Upper lobe of left lung (tissue), 4 donors: ENCODE measurements around the gene PDGFC.

Source experiments
- POLR2AphosphoS5 ChIP-seq, 2 donors: sonication (generic); formaldehyde crosslinking; IDR thresholded peaks; one replicate each; pipeline ENCODE4 v1.5.1; 2017; ENCODE audit warnings: antibody characterized with exemption in 2 of 2
- TF ChIP-seq, protein P1 (sequence below), 6 experiments: fragments of 450-650 bp in 4 of 6; fragments of 200-600 bp in 2 of 6; sonication (generic) in 2 of 6; IDR thresholded peaks; one replicate each; pipeline ENCODE4 v1.5.1; 2016 to 2019; ENCODE audit warnings: antibody characterized with exemption in 6 of 6

DNA sequence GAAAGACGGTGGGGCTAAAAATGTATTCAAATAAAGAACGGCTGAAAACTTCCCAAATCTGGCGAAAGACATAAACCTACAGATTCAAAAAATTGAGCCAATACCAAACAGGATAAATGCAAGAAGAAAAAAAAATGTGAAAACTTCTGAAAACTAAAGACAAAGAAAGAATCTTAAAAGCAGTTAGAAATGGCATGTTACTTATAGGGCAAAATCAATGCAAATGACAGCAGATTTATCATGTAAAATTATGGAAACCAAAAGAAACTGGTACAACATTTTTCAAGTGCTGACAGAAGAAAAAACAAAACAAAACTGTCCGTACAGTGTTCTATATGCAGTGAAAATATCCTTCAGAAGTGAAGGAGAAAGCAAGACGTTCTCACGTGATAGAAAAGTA lies 239.0 kb downstream of the PDGFC start:
- TF ChIP-seq, protein P1, sequence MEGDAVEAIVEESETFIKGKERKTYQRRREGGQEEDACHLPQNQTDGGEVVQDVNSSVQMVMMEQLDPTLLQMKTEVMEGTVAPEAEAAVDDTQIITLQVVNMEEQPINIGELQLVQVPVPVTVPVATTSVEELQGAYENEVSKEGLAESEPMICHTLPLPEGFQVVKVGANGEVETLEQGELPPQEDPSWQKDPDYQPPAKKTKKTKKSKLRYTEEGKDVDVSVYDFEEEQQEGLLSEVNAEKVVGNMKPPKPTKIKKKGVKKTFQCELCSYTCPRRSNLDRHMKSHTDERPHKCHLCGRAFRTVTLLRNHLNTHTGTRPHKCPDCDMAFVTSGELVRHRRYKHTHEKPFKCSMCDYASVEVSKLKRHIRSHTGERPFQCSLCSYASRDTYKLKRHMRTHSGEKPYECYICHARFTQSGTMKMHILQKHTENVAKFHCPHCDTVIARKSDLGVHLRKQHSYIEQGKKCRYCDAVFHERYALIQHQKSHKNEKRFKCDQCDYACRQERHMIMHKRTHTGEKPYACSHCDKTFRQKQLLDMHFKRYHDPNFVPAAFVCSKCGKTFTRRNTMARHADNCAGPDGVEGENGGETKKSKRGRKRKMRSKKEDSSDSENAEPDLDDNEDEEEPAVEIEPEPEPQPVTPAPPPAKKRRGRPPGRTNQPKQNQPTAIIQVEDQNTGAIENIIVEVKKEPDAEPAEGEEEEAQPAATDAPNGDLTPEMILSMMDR (IDR thresholded peaks at IDR 0.05), result no peak
- no peak for TF ChIP-seq POLR2AphosphoS5 (IDR thresholded peaks at IDR 0.05)
